ENCODE data around the gene L3HYPDH.

- TF ChIP-seq CTCF (optimal IDR thresholded peaks at IDR 0.05 in 1 of 3, IDR thresholded peaks at IDR 0.05 in 1 of 3, conservative IDR thresholded peaks at IDR 0.05 in 1 of 3; ENCODE audit: extremely low read depth in 1 of 3, insufficient read depth in 2 of 3, low read length in 3 of 3) (no peak), EZH2 (IDR thresholded peaks at IDR 0.05; ENCODE audit: low read length) (no peak)
Observed at GRCh38 chr14:59480166-59480565, 4.0 kb downstream of the L3HYPDH start.

Data from keratinocyte (primary cell).